Measurements from ENCODE around the gene RTP1.
"Not testable (repeated sequence)": the region's sequence is repeated elsewhere in the genome, so short reads cannot be mapped to it uniquely, and the experiment has no call there.

RTP1 gene, protein sequence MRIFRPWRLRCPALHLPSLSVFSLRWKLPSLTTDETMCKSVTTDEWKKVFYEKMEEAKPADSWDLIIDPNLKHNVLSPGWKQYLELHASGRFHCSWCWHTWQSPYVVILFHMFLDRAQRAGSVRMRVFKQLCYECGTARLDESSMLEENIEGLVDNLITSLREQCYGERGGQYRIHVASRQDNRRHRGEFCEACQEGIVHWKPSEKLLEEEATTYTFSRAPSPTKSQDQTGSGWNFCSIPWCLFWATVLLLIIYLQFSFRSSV

DNA sequence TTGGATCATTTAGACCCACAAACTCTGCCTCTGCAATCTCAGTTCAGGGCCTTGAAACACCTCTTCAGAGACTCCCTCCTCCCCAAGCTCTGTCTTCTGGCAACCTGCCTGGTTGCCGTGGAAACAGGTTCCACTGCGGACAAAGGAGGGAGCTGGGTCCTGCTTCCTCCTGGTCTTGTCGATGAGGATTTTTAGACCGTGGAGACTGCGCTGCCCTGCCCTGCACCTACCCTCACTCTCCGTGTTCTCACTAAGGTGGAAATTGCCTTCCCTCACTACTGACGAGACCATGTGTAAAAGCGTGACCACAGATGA lies at the start of gene RTP1:
TSS of gene RTP1 (plus strand) at position 152 of the 315 bp plus-strand sequence. CDS start at position 182, 30 bp downstream.
- no peak for DNase-seq

DNA sequence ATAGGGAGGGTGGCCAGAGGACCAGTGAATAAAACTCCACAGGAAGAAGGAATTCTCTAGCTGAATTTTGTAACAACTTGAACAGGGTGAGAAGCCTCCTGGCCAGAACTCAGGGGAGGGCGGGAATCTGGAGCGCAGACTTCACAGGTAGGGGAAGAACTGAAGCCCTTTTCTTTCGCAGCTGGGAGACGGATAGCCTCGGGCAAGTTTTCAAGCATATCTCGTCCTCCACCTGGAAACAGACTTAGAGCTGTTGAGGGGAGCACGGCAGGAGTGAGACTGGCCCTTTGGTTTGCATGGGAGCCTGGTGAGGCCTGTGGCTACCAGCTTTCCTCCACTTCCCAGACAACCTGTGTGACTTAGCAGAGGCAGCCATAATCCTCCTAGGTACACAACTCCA lies 47.1 kb upstream of the RTP1 start:
- DNase-seq: no peak

DNA sequence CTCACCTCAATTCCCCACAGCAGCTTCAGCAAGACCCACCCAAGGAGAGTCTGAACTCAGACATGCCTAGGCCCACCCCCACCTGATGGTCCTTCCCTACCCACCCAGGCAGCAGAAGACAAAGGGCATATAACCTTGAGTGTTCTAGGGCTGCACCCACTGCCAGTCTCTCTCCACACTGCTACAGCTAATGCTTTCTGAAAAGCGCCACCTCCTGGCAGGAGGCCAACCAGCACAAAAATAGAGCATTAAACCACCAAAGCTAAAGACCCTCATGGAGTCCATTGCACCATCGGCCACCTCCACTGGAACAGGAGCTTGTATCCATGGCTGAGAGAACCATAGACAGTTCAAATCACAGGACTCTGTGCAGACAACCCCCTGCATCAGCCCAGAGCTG lies 46.7 kb upstream of the RTP1 start:
- DNase-seq: peak; percentile 62 to 73

DNA sequence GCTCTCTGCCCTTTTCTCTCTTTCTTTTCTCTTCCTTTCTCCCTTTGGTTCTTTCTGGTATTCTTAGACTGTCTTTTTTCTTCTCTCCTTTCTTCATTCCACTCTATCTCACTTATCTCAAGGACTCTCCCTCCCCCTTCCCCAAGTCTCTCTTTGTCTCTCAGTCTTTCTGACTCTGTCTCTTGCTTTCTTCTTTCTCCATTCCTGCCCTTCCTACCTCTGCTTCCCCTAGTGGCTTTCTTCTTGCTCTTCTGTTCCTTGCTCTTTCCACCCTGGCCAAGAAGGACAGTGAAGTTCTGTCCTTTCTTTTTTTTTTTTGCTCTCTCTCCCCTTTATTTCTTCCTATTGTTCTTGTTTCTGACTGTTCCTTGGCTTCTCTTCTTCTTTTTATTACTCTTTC lies 35.7 kb upstream of the RTP1 start:
- DNase-seq: no peak

DNA sequence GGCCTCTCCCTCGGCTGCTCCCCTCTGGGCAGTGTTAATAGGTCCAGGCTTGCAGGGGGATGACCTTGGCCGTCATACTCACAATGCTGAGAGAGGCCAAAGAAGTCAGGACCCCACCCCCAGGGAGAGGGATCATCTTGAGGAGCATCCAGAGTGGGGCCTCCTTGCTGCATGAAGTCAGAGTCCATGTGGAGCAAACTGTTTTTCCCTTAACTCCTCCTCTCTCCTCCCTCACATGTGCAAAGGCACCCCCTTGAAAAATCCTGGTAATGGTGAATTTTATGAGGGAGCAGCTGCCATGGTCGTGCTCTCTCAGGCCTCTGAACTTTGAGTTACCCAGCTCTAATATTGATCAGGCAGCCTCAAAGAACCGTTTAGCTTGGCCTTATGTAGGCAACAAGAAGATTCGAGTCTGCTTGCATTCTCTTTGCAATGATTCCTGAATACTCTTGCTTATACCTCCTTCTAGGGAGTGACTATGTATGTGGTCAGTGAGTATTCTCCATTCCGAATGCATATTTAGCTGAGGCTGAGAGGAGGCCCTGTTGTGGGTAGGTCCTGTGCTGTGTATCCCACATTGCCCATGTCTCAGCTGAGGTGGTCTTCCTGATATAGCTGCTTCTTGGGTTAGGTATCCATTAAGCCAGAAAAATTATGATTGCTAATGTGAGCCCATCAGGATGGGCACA lies 34.9 kb upstream of the RTP1 start:
- no peak for DNase-seq

DNA sequence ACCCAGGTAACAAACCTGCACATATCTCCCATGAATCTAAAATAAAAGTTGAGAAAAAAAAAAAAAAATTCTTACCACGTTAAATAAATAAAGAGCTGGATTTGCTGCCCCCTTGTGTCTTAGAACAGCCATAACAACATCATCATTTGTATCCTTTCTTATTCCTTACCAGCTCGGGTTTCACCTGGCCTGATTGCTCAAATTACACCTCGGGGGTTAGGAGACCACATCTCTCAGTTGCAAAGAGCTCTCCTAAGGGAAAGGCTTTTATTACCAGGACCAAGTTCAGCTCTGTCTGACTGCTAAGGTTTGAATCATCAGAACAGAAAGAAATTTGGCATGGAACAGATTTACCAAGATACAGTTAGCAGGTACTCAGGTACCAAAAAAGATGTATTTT lies 32.1 kb upstream of the RTP1 start:
- DNase-seq: peak; percentile 25 to 77

DNA sequence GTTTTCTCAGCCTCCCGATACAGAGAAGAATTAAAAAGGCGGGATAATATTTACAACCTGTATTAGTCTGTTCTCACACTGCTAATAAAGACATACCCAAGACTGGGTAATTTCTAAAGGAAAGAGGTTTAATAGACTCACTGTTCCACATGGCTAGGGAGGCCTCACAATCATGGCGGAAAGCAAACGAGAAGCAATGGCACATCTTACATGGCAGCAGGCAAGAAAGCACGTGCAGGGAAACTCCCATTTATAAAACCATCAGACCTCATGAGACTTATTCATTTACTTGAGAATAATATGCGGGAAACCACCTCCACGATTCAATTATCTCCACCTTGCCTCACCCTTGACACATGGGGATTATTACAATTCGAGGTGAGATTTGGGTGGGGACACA lies 30.5 kb upstream of the RTP1 start:
- no peak for DNase-seq

DNA sequence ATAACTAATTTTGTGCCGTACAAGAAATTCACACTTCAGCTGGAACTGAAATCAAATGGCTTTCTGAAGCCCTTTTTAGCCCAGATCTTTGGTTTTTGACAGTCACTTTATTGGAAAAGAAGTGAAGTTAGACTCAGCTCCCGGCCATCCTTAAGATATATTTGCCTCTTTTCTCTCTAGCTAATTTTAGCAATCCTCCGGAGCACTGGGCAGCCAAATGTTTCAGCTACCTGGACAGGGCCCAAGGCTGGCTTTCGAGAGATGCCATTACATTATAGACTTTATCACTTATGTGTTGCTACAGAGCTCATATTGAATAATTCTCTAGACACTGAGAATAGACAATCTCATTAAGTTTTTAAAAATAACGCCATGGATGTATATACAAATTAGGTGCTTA lies 29.5 kb upstream of the RTP1 start:
- no peak for DNase-seq

DNA sequence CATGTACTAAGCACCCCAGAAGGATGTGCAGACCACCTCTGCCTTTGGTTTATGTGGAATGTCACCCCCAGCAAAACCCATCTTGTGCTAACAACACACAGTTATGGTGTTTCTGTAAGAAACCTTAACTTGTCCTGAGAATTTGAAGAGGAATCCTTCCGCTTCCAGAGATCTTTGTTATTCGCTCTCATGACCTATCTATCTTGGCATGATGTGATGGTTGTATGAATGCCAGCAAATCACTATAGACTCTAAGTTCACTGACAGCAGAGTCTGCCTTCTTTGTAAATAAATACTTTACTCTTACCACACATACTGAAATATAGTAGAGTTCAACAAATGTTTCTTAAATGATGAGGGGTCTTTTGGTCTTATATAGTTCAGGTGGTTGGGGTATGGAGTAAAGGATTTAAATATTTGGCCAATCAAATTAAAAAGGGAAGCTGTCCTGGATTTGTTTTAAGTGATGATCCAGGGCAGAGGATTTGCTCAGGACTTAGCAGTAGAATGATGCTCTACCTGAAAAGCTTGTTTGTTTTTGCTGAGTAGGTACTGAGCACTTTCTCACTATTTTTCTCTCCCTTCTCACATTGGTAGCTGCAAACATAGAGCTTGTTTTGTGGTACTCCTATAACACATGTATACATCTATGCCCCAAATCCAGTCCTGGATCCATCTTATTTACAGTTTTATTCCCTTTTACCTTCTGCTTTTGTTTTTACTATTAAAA lies 27.9 kb upstream of the RTP1 start:
- DNase-seq: no peak

DNA sequence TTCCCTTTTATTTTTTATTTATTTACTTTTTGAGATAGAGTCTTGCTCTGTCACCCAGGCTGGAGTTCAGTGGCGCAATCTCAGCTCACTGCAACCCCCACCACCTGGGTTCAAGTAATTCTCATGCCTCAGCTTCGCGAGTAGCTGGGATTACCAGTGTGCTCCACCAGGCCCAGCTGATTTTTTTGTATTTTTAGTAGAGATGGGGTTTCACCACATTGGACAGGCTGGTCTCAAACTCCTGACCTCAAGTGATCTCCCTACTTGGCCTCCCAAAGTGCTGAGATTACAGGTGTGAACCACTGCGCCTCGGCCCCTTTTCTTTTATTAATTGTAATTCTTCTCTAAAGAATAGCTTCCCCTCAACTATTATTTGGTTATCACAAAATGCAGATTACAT lies 26.4 kb upstream of the RTP1 start:
- DNase-seq: not testable (repeated sequence)

DNA sequence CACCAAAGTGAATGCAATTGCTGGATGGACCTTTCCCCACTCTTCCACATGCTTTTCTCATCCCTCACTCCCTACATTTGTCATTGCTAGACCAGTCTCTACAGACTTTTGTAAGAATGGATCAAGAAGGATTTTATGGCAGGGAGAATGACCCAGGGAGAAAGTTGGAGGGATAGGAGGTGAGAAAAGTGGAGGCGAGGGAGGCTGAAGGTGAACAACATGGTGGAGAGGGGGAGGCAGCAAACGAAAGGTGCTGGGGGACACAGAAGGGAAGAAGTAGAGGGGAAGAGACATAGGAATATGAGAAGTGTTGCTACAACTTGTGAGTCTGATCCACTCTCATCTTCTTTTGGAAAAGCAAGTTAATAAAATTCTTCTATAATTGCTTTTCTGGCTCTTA lies 24.4 kb upstream of the RTP1 start:
- no peak for DNase-seq

DNA sequence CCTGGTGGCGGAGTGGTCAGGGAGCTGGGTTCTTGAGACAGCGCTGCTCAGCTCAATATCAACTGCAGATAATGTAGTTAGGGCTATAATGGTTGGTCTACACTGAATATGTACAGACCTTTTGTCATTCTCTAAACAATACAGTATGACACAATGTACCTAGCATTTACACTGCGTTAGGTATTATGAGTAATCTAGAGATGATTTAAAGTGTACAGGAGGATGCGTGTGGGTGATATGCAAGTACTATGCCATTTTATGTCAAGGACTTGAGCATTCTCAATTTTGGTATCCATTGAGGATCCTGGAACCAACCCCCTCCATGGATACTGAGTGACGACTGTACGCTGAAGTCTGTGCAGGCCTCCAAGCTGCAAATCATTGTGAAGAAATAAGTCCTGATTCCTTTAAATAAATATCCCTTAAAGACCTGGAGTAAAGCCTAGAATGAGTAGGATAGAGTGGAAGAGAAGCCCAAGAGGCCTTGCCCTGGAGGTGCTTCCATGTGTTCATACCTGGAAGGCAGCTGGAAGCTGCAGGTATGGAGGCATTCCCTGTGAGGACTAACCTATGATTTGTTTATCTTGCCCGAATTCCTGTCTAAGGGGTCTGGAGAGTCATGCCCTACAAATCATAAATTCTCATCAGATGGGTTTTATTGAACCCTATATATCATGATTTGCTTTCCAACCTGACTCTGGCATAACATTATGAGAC lies 15.7 kb upstream of the RTP1 start:
- DNase-seq: no peak

DNA sequence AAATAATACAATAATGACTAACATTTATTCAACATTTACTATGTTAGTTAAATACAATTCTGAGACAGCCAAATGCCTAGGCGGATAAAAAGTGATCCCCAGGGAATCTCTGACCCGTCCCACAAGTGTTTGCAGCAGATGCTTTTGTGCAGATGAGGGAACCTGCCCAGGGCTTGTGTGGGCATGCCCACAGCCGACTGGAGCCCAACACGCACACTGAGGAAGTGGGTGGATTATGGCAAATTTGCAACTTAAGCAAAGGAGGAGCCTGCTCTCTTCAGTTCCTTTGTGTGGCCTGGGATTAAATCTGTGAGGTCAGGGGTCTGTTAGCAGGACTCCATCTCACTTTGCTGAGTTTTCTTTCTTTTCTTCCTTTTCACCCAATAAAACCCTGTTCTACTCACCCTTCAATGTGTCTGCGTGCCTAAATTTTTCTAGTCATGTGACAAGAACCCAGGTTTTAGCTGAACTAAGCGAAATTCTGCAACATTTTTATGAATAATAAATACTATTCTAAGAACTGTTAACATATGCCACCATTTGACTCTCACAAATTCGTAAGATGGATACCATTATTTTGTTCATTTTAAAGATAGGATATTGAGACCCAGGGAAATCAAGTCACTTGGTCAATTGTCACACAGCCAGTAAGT lies 13.9 kb upstream of the RTP1 start:
- no peak for DNase-seq

DNA sequence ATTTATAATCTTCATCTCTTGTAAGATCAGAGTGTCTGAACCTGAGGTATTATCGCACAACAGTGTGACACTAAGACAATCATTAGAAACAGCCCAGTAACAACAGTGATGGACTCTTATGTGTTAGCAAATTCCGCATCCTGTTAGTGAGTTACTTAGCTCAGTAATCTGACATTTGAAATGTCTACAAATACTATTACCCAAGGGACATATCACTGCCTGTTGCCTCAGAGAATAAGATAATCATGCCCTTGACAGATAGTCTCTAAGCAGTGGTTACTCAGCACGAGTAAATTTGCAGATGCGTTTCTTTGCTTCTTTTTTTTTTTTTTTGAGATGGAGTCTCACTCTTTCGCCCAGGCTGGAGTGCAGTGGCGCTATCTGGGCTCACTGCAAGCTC lies 13.4 kb upstream of the RTP1 start:
- DNase-seq: no peak

DNA sequence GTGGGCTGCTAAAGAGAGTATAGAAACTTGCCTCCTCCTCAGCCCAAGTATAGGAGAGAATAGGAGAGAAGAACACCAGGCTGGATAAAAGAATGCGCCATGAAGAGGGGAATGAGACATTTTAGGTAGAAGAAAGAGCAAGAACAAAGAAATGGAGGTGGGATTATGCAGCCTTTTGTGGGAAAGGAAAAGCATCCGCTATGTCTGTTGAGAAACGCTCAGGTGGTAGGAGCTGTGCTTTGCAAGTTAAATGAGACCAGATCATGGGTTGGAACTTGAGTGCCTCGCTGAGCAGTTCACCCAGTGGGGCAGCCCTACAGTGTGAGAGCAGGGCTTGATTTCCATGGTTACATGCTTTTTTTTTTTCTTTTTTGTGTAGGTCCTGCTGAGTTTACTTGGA lies 11.5 kb upstream of the RTP1 start:
- DNase-seq: no peak

DNA sequence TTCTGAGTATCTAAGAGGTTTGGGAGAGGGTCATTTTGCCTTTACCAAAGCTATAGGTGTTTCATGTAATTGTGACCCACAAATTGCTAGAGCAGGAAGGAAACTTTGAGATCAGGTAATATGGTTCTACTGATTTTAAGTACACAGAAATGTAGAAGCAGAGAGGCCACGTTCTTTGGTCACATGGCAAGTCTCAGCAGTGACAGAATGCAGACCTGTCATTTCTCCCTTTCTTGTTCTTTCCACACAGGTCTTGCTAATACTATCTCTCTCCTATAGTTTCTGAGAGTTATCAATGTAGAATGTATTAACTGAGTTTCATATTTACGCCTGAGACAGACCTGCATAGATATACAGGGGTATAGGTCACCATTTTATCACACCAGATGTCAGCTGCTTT lies 10.9 kb upstream of the RTP1 start:
- DNase-seq: no peak

DNA sequence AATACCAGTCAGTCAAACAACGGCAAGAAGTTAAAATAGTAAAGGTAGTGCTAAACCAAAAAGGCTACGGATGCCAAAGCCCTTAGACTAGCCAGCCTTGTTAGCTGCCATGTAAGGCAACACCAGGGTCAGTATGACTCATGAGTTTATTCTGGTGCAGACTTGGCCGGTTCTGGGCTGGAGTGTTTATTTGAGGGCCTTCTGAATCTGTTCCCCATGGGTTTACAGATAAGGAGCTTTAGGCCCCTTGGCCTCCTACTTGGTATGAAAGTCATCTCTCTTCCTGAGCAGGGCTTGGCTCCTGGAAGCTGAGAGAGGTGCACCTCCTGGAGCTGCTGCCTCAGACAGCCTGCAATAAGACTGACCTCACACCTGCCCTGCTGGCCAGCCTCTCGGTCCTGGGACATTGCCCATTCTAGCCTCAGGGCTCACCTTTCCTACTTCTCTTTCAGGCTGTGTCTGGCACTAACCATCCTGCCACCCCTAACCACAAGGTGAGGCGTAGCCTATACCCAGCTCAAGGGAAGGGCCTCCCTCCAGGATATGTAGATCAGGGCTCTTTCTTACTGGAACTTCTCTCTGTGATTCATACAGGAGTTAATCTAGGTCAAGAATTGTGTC lies 10.4 kb upstream of the RTP1 start:
- no peak for DNase-seq

DNA sequence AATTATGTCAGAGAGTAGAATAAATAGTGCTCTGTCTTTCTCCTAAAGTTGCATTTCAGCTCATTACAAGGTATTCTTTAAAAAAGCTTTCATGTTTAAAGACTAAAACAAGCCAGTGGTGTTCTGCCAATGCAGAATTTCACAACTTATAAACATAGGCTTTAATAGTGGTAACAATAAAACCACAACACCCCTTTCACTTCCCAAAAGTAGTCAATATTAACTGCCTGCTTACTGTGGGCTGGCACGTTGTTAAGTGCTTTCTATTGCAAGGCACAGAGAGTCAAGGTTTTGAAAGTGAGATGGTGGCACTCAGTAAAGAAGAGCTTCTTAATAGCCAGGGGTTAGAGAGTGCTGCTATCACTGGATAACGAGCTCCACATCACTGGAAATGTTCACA lies 8.4 kb upstream of the RTP1 start:
- no peak for DNase-seq

DNA sequence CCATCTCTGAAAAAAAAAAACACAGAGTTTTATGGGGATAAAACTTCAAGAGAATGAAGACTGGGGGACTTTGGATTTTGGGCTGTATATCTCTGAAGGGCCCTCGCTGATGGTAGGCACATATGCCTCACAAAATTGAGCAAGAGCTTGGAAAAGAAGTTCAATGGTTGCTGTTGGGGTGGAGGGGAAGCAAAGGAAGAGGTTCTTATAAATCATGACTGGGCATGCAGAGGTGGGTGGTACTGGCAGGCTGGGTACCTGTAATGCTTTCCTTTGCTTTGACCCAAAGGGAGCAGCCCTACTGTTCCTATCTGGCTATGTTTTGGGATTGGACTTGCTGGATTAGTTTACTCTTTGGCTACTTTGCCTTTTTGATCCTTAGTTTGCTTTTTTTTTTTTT lies 6.0 kb upstream of the RTP1 start:
- DNase-seq: no peak

DNA sequence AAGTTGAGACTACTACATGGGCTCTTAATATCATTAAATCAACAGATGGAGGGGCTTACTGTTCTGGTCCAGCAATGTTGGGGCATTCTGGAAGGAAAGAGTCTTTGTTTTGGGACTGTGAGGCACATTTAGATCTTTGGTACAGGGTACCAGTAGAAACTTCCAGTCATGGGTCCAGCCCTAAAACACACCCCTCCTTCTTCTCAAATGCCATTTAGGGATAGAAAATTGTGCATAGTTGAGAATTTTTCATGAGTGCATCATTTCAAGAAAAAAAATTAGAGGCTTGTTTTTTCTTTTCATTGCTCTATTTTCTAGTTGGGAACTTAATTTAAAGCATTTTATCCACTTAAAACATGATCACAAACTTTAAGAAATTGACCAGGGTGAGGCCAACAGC lies 4.1 kb upstream of the RTP1 start:
- no peak for DNase-seq

DNA sequence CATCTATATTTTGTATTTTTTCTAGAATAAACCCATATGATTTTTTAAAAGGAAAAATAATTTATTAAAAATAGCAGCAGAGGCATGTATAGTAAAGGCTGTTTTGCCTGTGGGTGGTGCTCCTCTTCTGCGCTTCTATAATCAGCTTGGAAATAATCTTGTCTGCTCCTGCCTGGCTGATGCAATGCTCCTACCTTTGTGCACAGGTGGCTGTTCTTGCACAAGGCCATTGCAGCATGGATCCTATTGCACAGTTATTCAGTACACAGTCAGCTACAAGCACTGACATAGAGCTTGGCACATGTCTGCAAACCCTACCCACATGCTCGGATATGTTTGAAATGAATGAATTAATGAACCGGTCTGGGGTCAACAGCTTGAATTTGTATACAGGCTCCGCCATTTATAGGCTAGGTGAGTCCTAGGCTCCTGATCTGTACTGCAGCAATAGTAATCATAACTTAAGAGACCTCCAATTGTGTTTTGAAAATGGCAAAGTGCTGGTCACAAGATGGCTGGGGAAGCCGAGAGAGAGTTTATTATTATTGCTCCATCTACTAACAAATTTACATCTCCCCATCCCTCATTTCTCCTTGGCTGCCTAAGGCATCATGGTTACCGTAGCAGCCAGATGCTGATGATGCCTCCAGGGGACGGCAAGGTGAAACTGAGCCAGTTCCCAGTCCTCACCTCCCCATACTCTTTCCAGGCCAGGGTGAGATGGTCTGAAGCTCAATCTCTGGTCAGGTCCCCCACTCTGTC lies 532 bp upstream of the RTP1 start:
- no peak for DNase-seq

DNA sequence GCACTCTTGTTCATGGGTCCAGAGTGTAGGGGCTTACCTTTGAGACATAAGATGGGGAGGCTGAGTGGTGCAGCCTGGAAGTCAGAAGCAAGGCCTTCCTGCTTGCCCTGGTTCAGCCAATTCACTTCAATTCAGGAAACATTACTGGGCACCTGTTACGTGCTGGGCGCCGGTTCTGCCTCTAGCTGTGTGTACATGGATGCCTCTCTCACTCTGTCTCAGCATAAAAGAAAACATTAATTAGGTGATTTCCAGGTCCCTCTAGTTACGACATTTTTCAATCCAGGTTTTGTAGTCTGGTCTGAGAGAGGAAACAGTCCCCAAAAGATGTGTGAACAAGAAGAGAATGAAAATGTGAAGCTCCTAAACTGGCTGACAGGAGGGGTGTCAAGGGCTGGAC lies 1.2 kb downstream of the RTP1 start:
- DNase-seq: no peak
